ENCODE measurements around the gene FBXO44. TPM values are rescaled to one million over a fixed set of nuclear protein-coding genes. Genes with fewer than 3 reads are reported as not detected.
A peak's percentile ranks its signal among the peaks of the same experiment; 100 is the strongest.

FBXO44 gene
- total RNA-seq, 1 experiment from 2014 or later, result 19.3 TPM

DNA sequence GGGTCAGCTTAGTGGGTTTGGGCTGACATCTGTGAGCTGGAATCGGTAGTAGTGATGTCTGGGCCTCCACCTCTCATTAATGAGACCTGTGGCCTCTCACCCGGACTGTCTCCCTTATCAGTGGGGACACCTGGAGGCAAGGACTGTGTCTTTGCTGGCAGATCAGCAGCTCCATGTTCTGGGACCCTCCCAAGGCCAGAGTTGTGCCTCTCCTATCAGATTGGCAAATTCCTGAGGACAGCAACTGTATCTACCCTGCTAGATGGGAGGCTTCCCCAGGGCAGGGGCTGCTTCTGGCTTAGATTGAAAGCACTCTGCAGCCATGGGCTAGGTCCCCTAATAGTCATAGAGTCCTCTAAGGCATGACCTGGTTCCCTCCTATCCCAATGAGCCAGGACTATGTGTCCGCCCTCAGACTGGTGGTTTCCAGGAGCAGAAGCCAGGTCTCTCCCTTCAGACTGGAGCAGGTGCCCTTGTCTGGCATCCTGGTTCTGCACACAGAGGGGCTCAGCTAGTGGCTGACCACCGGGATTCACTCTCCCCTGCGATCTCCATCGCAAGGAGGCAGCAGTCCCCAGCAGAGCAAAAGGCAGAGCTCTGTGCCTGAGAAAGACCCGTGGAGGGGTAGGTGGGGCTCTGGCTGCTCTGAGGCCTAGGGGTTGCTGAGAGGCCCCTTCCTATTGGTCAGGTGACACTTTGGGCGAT is 42.7 kb downstream of the FBXO44 start:
- no peak overlapping the region for H3K27ac ChIP-seq (ENCODE audit: low read depth, low read length, poor library complexity, severe bottlenecking)
- H3K36me3 ChIP-seq (ENCODE audit: insufficient read depth, low read length, poor library complexity, severe bottlenecking), result no peaks in the 10 kb centered on the region
- CTCF ChIA-PET, result interaction anchor here (0.7 to 1.0 kb wide), 3 partner anchors 13 to 34 kb away, joined by 3 to 6 read pairs (median 3); partner anchors contain the start of gene FBXO6
- peaks cover 37% of the 10 kb centered on the region for H3K4me1 ChIP-seq (ENCODE audit: insufficient read depth, low read length, poor library complexity, severe bottlenecking)
- no peak overlapping the region for H3K4me3 ChIP-seq (ENCODE audit: low read depth, low read length, poor library complexity, severe bottlenecking)
- peaks cover 3% of the 10 kb centered on the region for H3K27me3 ChIP-seq (replicated peaks; ENCODE audit: insufficient read depth, low read depth, low read length, poor library complexity)
- DNase-seq (ENCODE audit: low spot score), result no peak
- TF ChIP-seq EZH2 (IDR thresholded peaks at IDR 0.05; ENCODE audit: borderline replicate concordance, low read depth, low read length, poor library complexity, severe bottlenecking) (no peak), CTCF (conservative IDR thresholded peaks at IDR 0.05; ENCODE audit: low read depth, low read length) (no peak)
- POLR2A ChIA-PET (ENCODE audit: low non-redundant PET), result no interaction called here
- no peaks in the 10 kb centered on the region for H3K9me3 ChIP-seq (ENCODE audit: low read depth, low read length, poor library complexity, severe bottlenecking)
- intact Hi-C loops (cut with micrococcal nuclease; ENCODE audit: unreplicated experiment), result no loop called here
- BruUV-seq (replicated peaks), result no TSS peak

- DNase-seq (ENCODE audit: low spot score), result no peak
- ChIA-PET POLR2A (ENCODE audit: low non-redundant PET) (no interaction called here), CTCF (interaction anchor here (1.0 kb wide), 1 partner anchor 13 kb away, joined by 3 read pairs; no protein-coding TSS in a partner anchor)
- no peaks in the 10 kb centered on the region for H3K27me3 ChIP-seq (replicated peaks; ENCODE audit: insufficient read depth, low read depth, low read length, poor library complexity)
- no peaks in the 10 kb centered on the region for H3K9me3 ChIP-seq (ENCODE audit: low read depth, low read length, poor library complexity, severe bottlenecking)
- no peak for TF ChIP-seq CTCF (conservative IDR thresholded peaks at IDR 0.05; ENCODE audit: low read depth, low read length)
- TF ChIP-seq EZH2 (IDR thresholded peaks at IDR 0.05; ENCODE audit: borderline replicate concordance, low read depth, low read length, poor library complexity, severe bottlenecking), result no peak
- intact Hi-C loops (cut with micrococcal nuclease; ENCODE audit: unreplicated experiment), result no loop called here
- peaks cover 34% of the 10 kb centered on the region for H3K4me1 ChIP-seq (ENCODE audit: insufficient read depth, low read length, poor library complexity, severe bottlenecking)
- H3K36me3 ChIP-seq (ENCODE audit: insufficient read depth, low read length, poor library complexity, severe bottlenecking), result no peaks in the 10 kb centered on the region
- H3K27ac ChIP-seq (ENCODE audit: low read depth, low read length, poor library complexity, severe bottlenecking), result no peak overlapping the region
- no peak overlapping the region for H3K4me3 ChIP-seq (ENCODE audit: low read depth, low read length, poor library complexity, severe bottlenecking)
- BruUV-seq (replicated peaks), result no TSS peak
Observed at GRCh38 chr1:11697893-11698210, 43.2 kb downstream of the FBXO44 start.

- peak; percentile 86 for DNase-seq (ENCODE audit: low spot score)
- ChIA-PET POLR2A (ENCODE audit: low non-redundant PET) (interaction anchor here (0.7 kb wide), 1 partner anchor 101 kb away, joined by 3 read pairs; no protein-coding TSS in a partner anchor), CTCF (interaction anchor here (0.8 kb wide), 1 partner anchor 36 kb away, joined by 3 read pairs; no protein-coding TSS in a partner anchor)
- Histone ChIP-seq H3K9me3 (ENCODE audit: low read depth, low read length, poor library complexity, severe bottlenecking) (no peaks in the 10 kb centered on the region), H3K27ac (ENCODE audit: low read depth, low read length, poor library complexity, severe bottlenecking) (peak overlapping the region; percentile 37), H3K27me3 (replicated peaks; ENCODE audit: insufficient read depth, low read depth, low read length, poor library complexity) (no peaks in the 10 kb centered on the region), H3K4me1 (ENCODE audit: insufficient read depth, low read length, poor library complexity, severe bottlenecking) (peaks cover 53% of the 10 kb centered on the region), H3K4me3 (ENCODE audit: low read depth, low read length, poor library complexity, severe bottlenecking) (peak overlapping the region; percentile 37), H3K36me3 (ENCODE audit: insufficient read depth, low read length, poor library complexity, severe bottlenecking) (no peaks in the 10 kb centered on the region)
- no TSS peak for BruUV-seq (replicated peaks)
- TF ChIP-seq CTCF (conservative IDR thresholded peaks at IDR 0.05; ENCODE audit: low read depth, low read length) (no peak), EZH2 (IDR thresholded peaks at IDR 0.05; ENCODE audit: borderline replicate concordance, low read depth, low read length, poor library complexity, severe bottlenecking) (no peak)
- intact Hi-C loops (cut with micrococcal nuclease; ENCODE audit: unreplicated experiment), result no loop called here
Observed at GRCh38 chr1:11700601-11701467, 46.2 kb downstream of the FBXO44 start.
